Measurements from ENCODE around the gene ST3GAL3. TPM values are rescaled to one million over a fixed set of nuclear protein-coding genes. Genes with fewer than 3 reads are reported as not detected.

ST3GAL3 gene
- total RNA-seq, 1 donor from 2014 or later = 13.6 TPM

- Histone ChIP-seq H3K4me3 (no peak overlapping the region), H3K79me2 (ENCODE audit: low read depth) (no peaks in the 10 kb centered on the region), H4K20me1 (ENCODE audit: low read depth) (no peaks in the 10 kb centered on the region), H3K9ac (no peak overlapping the region), H3F3A (ENCODE audit: low read depth) (no peaks in the 10 kb centered on the region), H3K36me3 (no peaks in the 10 kb centered on the region), H3K4me2 (no peak overlapping the region), H3K27ac (no peak overlapping the region), H3K9me3 (ENCODE audit: low read depth) (no peaks in the 10 kb centered on the region), H3K27me3 (no peaks in the 10 kb centered on the region), H2AFZ (replicated peaks) (no peak overlapping the region), H3K4me1 (no peaks in the 10 kb centered on the region)
- H3K4me1 Mint-ChIP-seq = no peaks in the 10 kb centered on the region
- H3K4me3 Mint-ChIP-seq = no peak overlapping the region
- no peaks in the 10 kb centered on the region for H3K27me3 Mint-ChIP-seq (ENCODE audit: insufficient read depth, low read depth)
- no peaks in the 10 kb centered on the region for H3K36me3 Mint-ChIP-seq
- no peak overlapping the region for H3K27ac Mint-ChIP-seq
- TF ChIP-seq EZH2 (IDR thresholded peaks at IDR 0.05) (no peak), CTCF (IDR thresholded peaks at IDR 0.05) (no peak), EZH2phosphoT487 (IDR thresholded peaks at IDR 0.05) (no peak)
- no peaks in the 10 kb centered on the region for H3K9me3 Mint-ChIP-seq
- DNase-seq (ENCODE audit: low spot score) = no peak
Measured at GRCh38 chr1:43878440-43878839, 171.1 kb downstream of the ST3GAL3 start.

GRCh38 chr1:43878854-43879253, 171.5 kb downstream of the ST3GAL3 start:
- no peak overlapping the region for H3K27ac Mint-ChIP-seq
- H3K4me3 Mint-ChIP-seq = no peak overlapping the region
- H3K27me3 ChIP-seq = no peaks in the 10 kb centered on the region
- no peaks in the 10 kb centered on the region for H3K27me3 Mint-ChIP-seq (ENCODE audit: insufficient read depth, low read depth)
- H4K20me1 ChIP-seq (ENCODE audit: low read depth) = no peaks in the 10 kb centered on the region
- H3K79me2 ChIP-seq (ENCODE audit: low read depth) = no peaks in the 10 kb centered on the region
- no peak overlapping the region for H3K9ac ChIP-seq
- H3K36me3 ChIP-seq = no peaks in the 10 kb centered on the region
- H3F3A ChIP-seq (ENCODE audit: low read depth) = no peaks in the 10 kb centered on the region
- H2AFZ ChIP-seq (replicated peaks) = no peak overlapping the region
- H3K4me2 ChIP-seq = no peak overlapping the region
- no peak overlapping the region for H3K4me3 ChIP-seq
- no peak for DNase-seq (ENCODE audit: low spot score)
- no peaks in the 10 kb centered on the region for H3K4me1 Mint-ChIP-seq
- no peak overlapping the region for H3K27ac ChIP-seq
- no peak for TF ChIP-seq EZH2phosphoT487 (IDR thresholded peaks at IDR 0.05)
- no peak for TF ChIP-seq EZH2 (IDR thresholded peaks at IDR 0.05)
- no peak for TF ChIP-seq CTCF (IDR thresholded peaks at IDR 0.05)
- no peaks in the 10 kb centered on the region for H3K9me3 ChIP-seq (ENCODE audit: low read depth)
- H3K4me1 ChIP-seq = no peaks in the 10 kb centered on the region
- H3K9me3 Mint-ChIP-seq = no peaks in the 10 kb centered on the region
- H3K36me3 Mint-ChIP-seq = peaks cover 2% of the 10 kb centered on the region

GRCh38 chr1:43879414-43879813, 172.1 kb downstream of the ST3GAL3 start:
- Histone ChIP-seq H3F3A (ENCODE audit: low read depth) (no peaks in the 10 kb centered on the region), H3K4me3 (no peak overlapping the region), H4K20me1 (ENCODE audit: low read depth) (no peaks in the 10 kb centered on the region), H3K4me1 (no peaks in the 10 kb centered on the region), H3K27ac (no peak overlapping the region), H3K36me3 (no peaks in the 10 kb centered on the region), H2AFZ (replicated peaks) (no peak overlapping the region), H3K9ac (no peak overlapping the region), H3K4me2 (no peak overlapping the region), H3K27me3 (no peaks in the 10 kb centered on the region), H3K79me2 (ENCODE audit: low read depth) (no peaks in the 10 kb centered on the region), H3K9me3 (ENCODE audit: low read depth) (no peaks in the 10 kb centered on the region)
- TF ChIP-seq EZH2 (IDR thresholded peaks at IDR 0.05) = no peak
- TF ChIP-seq EZH2phosphoT487 (IDR thresholded peaks at IDR 0.05) = no peak
- no peak for TF ChIP-seq CTCF (IDR thresholded peaks at IDR 0.05)
- peaks cover 2% of the 10 kb centered on the region for H3K36me3 Mint-ChIP-seq
- no peak overlapping the region for H3K27ac Mint-ChIP-seq
- H3K4me3 Mint-ChIP-seq = no peak overlapping the region
- H3K4me1 Mint-ChIP-seq = no peaks in the 10 kb centered on the region
- no peak for DNase-seq (ENCODE audit: low spot score)
- H3K27me3 Mint-ChIP-seq (ENCODE audit: insufficient read depth, low read depth) = no peaks in the 10 kb centered on the region
- H3K9me3 Mint-ChIP-seq = no peaks in the 10 kb centered on the region
